Measurements from ENCODE around the gene LCMT2.

Gene LCMT2

GRCh38 chr15:43287254-43287653 is 43.1 kb downstream of the LCMT2 start:
- no peak for TF ChIP-seq CTCF (IDR thresholded peaks at IDR 0.05; ENCODE audit: insufficient read depth, missing control alignments)
- FAIRE-seq (no peak), DNase-seq (ENCODE audit: insufficient read length, low spot score) (no peak)

GRCh38 chr15:43286074-43286473 is 44.3 kb downstream of the LCMT2 start:
- DNase-seq (ENCODE audit: insufficient read length, low spot score), result no peak
- FAIRE-seq, result no peak
- no peak for TF ChIP-seq CTCF (IDR thresholded peaks at IDR 0.05; ENCODE audit: insufficient read depth, missing control alignments)

GRCh38 chr15:43285609-43286037 is 44.8 kb downstream of the LCMT2 start:
- FAIRE-seq (no peak), DNase-seq (ENCODE audit: insufficient read length, low spot score) (peak; percentile 81)
- TF ChIP-seq CTCF (IDR thresholded peaks at IDR 0.05; ENCODE audit: insufficient read depth, missing control alignments), result peak; percentile 84

- no peak for DNase-seq (ENCODE audit: insufficient read length, low spot score)
- FAIRE-seq, result no peak
- no peak for TF ChIP-seq CTCF (IDR thresholded peaks at IDR 0.05; ENCODE audit: insufficient read depth, missing control alignments)
These were observed 46.8 kb downstream of the LCMT2 start for GRCh38 chr15:43283526-43283925.

- no peak for DNase-seq (ENCODE audit: insufficient read length, low spot score)
- FAIRE-seq, result no peak
- TF ChIP-seq CTCF (IDR thresholded peaks at IDR 0.05; ENCODE audit: insufficient read depth, missing control alignments), result no peak
These were observed 48.3 kb downstream of the LCMT2 start for GRCh38 chr15:43281926-43282602.

GRCh38 chr15:43280996-43281395 is 49.4 kb downstream of the LCMT2 start:
- no peak for FAIRE-seq
- TF ChIP-seq CTCF (IDR thresholded peaks at IDR 0.05; ENCODE audit: insufficient read depth, missing control alignments), result no peak
- no peak for DNase-seq (ENCODE audit: insufficient read length, low spot score)

GRCh38 chr15:43279496-43279895 is 50.9 kb downstream of the LCMT2 start:
- DNase-seq (ENCODE audit: insufficient read length, low spot score) (no peak), FAIRE-seq (no peak)
- TF ChIP-seq CTCF (IDR thresholded peaks at IDR 0.05; ENCODE audit: insufficient read depth, missing control alignments), result no peak
